HG03039 (cell line): ENCODE results near the gene PRPH2.
"Not testable (repeated sequence)": the region's sequence is repeated elsewhere in the genome, so short reads cannot be mapped to it uniquely, and the experiment has no call there.

Experiments used
- ATAC-seq: cut with Tn5 transposase; IDR thresholded peaks from one replicate; pipeline ENCODE4 v1.9.1; 2021; ENCODE audit warnings: mild to moderate bottlenecking, moderate library complexity; ENCODE audit not compliant: unreplicated experiment

PRPH2 gene

DNA sequence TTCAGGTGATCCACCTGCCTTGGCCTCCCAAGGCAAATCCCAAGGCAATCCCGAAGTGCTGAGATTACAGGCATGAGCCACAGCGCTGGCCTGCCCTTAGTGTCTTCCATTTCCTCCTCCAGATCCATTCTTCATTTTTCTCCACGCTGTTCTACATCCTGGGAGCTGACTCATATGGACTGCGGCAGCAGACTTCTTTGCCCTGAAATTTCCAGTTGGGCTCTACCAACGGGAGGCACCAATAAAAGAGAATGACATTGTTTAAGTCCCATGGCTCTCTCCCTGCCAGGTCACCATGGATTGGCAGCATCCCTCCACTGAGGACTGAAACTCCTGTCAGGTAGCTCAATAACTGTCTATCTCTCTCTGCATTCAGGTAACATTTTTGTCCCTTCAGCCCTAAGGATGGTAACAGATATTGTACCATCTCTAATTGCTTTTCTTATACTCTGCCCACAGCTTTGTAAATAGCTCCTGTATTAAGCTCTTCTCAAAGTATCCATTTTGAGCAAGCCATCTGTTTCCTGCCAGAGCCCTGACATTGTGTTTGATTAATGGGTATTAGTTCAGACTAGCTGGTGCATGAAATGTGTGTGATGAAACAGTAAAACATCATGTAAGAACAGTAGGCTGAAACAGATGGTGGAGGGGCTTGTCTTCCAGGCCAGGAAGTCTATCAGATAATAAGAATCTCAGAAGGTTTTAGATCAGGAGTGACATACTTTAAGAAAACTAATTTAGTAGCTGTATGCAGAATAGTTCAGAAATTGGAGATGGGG lies 19.9 kb upstream of the PRPH2 start:
- no peak for ATAC-seq

DNA sequence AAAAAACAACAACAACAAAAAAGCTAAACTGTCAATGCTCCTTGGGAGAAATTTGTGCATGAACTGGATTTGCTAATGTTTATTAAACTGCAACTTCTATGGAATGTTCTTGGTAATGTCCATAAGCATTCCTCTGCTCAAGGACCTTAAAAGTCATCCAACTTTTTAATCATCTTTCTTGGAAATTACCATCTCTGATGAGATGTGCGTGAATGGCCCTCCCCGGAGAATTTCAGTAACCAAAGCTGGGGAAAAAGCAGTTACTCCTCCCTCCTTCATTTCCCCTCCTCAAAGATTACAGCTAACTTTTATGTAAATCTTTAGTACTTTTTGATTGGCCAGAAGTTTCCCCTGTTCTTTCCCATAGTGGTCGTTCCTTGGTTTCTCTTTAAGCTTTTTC lies 18.3 kb upstream of the PRPH2 start:
- ATAC-seq, result no peak

DNA sequence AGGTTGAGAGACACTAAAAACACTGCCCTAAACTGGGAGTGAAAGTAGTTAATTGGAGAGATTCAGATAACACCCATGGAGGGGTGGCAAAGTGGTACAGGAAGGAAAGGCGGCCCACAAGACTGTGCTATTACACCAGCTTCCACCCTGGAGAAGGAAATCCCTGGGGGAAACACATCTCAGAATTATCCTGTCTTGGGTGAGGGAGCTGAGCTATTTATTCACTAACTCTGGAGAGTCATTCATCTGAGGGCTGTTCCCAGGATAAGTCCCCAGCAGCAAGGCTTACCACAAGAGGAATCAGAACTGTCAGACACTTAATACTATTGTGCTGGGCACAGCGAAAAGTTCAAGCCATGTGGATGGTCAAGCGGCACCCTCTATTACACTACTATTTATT lies 13.6 kb upstream of the PRPH2 start:
- ATAC-seq, result no peak

GRCh38 chr6:42733867-42734481 lies 11.6 kb upstream of the PRPH2 start:
- not testable (repeated sequence) for ATAC-seq

DNA sequence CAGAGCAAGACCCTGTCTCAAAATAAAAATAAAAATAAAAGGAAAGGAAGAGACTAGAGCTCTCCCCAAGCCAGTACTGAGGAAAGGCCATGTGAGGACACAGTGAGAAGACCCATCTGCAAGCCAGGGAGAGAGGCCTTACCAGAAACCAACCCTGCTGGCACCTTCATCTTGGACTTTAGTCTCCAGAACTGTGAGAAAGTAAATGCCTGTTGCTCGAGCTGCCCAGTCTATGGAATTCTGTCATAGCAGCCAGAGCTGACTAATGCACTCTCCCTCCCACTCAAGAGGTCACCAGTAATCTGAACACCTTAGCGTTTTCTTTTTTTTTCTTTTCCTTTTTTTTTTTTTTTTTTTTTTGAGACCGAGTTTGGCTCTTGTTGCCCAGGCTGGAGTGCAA lies 7.3 kb upstream of the PRPH2 start:
- no peak for ATAC-seq

DNA sequence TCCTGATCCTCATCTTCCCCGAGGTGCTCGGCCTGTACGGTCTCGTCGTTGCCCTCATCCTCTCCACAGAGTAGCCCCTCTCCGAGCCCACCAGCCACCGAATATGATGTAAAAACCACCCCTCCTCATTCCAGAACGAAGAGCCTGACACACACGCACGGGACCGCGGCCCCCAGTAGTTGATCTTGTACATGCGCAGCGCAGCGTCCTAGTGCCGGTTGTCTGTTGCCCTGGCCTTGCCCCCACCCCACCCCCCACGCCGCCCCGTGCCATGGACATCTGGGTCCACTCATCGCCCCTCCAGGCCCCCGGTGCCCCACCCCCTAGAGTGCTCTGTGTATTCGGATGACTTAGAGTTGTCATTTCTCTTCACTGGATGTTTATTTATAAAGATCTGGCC lies 5.2 kb upstream of the PRPH2 start:
- ATAC-seq, result no peak

GRCh38 chr6:42727087-42727611 lies 4.8 kb upstream of the PRPH2 start:
- no peak for ATAC-seq

- peak; percentile 78 for ATAC-seq
Measured at GRCh38 chr6:42726485-42727086, 4.2 kb upstream of the PRPH2 start.

- ATAC-seq, result no peak
Measured at GRCh38 chr6:42726026-42726425, 3.6 kb upstream of the PRPH2 start.

DNA sequence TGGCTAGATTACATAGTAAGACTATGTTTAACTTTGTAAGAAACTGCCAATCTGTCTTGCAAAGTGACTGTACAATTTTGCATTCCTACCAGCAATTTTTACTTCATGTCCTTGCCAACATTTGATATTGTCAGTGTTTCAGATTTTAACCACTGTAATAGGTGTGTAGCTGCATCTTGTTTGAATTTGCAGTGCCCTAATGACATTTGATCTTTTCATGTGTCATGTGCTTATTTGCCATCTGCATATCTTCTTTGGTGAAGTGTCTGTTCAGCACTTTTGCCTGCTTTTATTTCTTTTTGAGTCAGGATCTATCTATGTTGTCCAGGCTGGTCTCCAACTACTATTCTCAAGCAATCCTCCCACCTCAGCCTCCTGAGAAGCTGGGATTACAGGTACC lies 2.4 kb upstream of the PRPH2 start:
- ATAC-seq, result no peak

GRCh38 chr6:42720739-42721138 lies 1.7 kb downstream of the PRPH2 start:
- ATAC-seq, result no peak

- ATAC-seq, result no peak
Measured at GRCh38 chr6:42715871-42716270, 6.5 kb downstream of the PRPH2 start.

- ATAC-seq, result no peak
Measured at GRCh38 chr6:42714098-42714761, 8.2 kb downstream of the PRPH2 start.

DNA sequence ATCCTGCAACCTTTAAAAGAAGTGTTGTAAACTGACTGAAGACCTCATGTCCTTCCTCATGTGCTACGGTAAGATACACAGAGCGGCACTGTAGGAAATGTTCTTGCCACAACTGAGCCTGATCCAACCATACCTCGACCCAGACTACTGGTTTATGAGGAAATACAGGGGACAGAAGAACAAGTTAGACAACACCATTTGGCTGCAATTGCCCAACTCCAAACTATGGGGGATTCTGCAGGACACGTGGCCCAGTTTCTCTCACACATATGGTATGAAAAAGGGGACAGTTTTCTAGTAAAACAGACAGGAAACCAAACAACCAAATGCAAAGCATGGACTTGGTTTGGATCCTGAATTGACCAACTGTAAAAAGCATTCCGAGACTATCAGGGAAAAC lies 10.5 kb downstream of the PRPH2 start:
- ATAC-seq, result no peak

GRCh38 chr6:42710316-42710715 lies 12.1 kb downstream of the PRPH2 start:
- no peak for ATAC-seq

GRCh38 chr6:42709871-42710270 lies 12.5 kb downstream of the PRPH2 start:
- no peak for ATAC-seq

DNA sequence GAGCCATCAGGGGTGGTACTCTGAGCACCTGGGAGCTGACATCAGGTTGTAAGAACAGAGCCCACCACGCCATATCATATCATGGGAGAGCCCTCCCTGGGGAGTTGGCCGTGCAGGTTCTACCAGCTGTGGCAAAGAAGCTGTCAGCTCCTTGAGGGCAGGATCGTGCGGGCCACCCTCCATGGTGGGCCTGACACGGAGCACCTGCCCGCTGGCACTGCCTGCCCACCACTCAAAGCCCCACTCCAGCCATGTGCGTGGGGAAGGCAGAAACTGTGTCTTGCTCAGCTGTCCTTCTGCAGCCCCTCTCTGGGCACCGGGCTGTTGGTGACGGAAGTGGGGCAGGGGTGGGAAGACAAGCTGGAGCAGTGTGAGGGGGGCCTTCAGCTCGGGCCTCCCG lies 14.3 kb downstream of the PRPH2 start:
- ATAC-seq, result no peak

GRCh38 chr6:42707595-42707994 lies 14.8 kb downstream of the PRPH2 start:
- ATAC-seq, result no peak

GRCh38 chr6:42704937-42705374 lies 17.4 kb downstream of the PRPH2 start:
- no peak for ATAC-seq

GRCh38 chr6:42704251-42704936 lies 18.0 kb downstream of the PRPH2 start:
- ATAC-seq, result no peak

GRCh38 chr6:42702786-42703185 lies 19.6 kb downstream of the PRPH2 start:
- not testable (repeated sequence) for ATAC-seq
